OCI-LY1 (cell line): ENCODE data around the gene TLK1.

Experiments used
- H2AFZ ChIP-seq: fragments of 200-600 bp; sonication (generic), shearing (Covaris generic); 2 replicates; pipeline ENCODE4 v1.6.0; 2014; ENCODE audit warnings: antibody characterized with exemption, mild to moderate bottlenecking, low read length
- H3F3A ChIP-seq: fragments of 200-600 bp; sonication (generic), shearing (Covaris generic); 2 replicates; pipeline ENCODE4 v1.6.0; 2014; ENCODE audit warnings: mild to moderate bottlenecking, antibody characterized with exemption, low read length, moderate library complexity; ENCODE audit not compliant: insufficient read depth
- H3K27ac ChIP-seq: fragments of 200-600 bp; sonication (generic); 2 replicates; pipeline ENCODE4 v1.5.1; 2014; ENCODE audit warnings: low read length, mixed run types, mild to moderate bottlenecking, low read depth; ENCODE audit not compliant: poor library complexity, severe bottlenecking
- H3K27me3 ChIP-seq: fragments of 200-600 bp; sonication (generic); 2 replicates; pipeline ENCODE4 v1.6.0; 2014; ENCODE audit warnings: antibody characterized with exemption, mild to moderate bottlenecking, low read length, moderate library complexity; ENCODE audit not compliant: insufficient read depth
- H3K36me3 ChIP-seq: fragments of 200-600 bp; sonication (generic); 2 replicates; pipeline ENCODE4 v1.6.1; 2014; ENCODE audit warnings: mild to moderate bottlenecking, antibody characterized with exemption, low read length, moderate library complexity, mixed read lengths; ENCODE audit not compliant: insufficient read depth
- H3K4me1 ChIP-seq: fragments of 200-600 bp; sonication (generic); 2 replicates; pipeline ENCODE4 v1.5.1; 2014; ENCODE audit warnings: mild to moderate bottlenecking, low read length, moderate library complexity; ENCODE audit not compliant: insufficient read depth, severe bottlenecking
- H3K4me2 ChIP-seq: fragments of 200-600 bp; sonication (generic), shearing (Covaris generic); 2 replicates; pipeline ENCODE4 v1.6.1; 2014; ENCODE audit warnings: low read length
- H3K4me3 ChIP-seq: fragments of 200-600 bp; sonication (generic); 2 replicates; pipeline ENCODE4 v1.5.1; 2014; ENCODE audit warnings: low read length, low read depth, mild to moderate bottlenecking, mixed read lengths; ENCODE audit not compliant: poor library complexity, severe bottlenecking
- H3K79me2 ChIP-seq: fragments of 200-600 bp; shearing (Covaris generic); 2 replicates; pipeline ENCODE4 v1.6.1; 2016; ENCODE audit warnings: mixed run types, low read length, mixed read lengths; ENCODE audit not compliant: insufficient read depth
- H3K9ac ChIP-seq: fragments of 200-600 bp; sonication (generic), shearing (Covaris generic); 2 replicates; pipeline ENCODE4 v1.6.1; 2014; ENCODE audit warnings: mild to moderate bottlenecking, low read length, mixed read lengths
- H3K9me2 ChIP-seq: fragments of 200-600 bp; sonication (generic), shearing (Covaris generic); 2 replicates; pipeline ENCODE4 v1.6.1; 2014; ENCODE audit warnings: low read depth, mild to moderate bottlenecking, low read length, mixed read lengths
- H3K9me3 ChIP-seq: fragments of 200-600 bp; shearing (Covaris generic); 2 replicates; pipeline ENCODE4 v1.6.1; 2014; ENCODE audit warnings: low read length, mixed read lengths
- H4K20me1 ChIP-seq: fragments of 200-600 bp; sonication (generic), shearing (Covaris generic); 2 replicates; pipeline ENCODE4 v1.6.0; 2016; ENCODE audit warnings: mild to moderate bottlenecking, low read length; ENCODE audit not compliant: insufficient read depth
- EZH2 ChIP-seq: fragments of 200-600 bp; sonication (generic), shearing (Covaris generic); IDR thresholded peaks from 2 replicates; pipeline ENCODE4 v1.8.0; 2017; ENCODE audit warnings: borderline replicate concordance, mixed run types, mild to moderate bottlenecking, antibody characterized with exemption, low read length, moderate library complexity, mixed read lengths
- TF ChIP-seq, protein P1 (sequence below): fragments of 200-600 bp; sonication (generic), shearing (Covaris generic); IDR thresholded peaks from 2 replicates; pipeline ENCODE4 v1.5.1; 2017; ENCODE audit warnings: mild to moderate bottlenecking, antibody characterized with exemption, low read length, moderate library complexity, mixed read lengths

Gene TLK1

DNA sequence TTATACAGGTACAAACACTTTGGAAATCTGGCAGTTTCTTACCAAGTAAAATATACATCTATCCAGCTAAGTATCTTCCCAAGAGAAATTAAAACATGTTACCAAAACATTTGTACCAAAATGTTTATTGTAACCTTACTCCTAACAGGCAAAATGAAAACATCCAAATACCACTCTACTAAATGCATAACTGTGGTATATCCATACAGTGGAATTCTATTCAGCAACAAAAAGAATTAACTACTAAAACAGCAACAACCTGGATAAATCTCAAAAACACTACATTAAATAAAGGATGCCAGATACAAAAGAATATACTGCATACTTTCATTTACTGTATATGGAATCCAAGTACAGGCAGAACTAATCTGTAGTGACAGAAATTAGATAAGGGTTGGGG, 51.1 kb downstream of the TLK1 start:
- Histone ChIP-seq H3F3A (no peaks in the 10 kb centered on the region), H2AFZ (no peak overlapping the region), H3K36me3 (peaks cover 66% of the 10 kb centered on the region), H3K27ac (no peak overlapping the region), H4K20me1 (no peaks in the 10 kb centered on the region), H3K27me3 (no peaks in the 10 kb centered on the region), H3K79me2 (peaks cover 94% of the 10 kb centered on the region), H3K9me3 (no peaks in the 10 kb centered on the region), H3K9me2 (no peaks in the 10 kb centered on the region), H3K4me1 (no peaks in the 10 kb centered on the region), H3K9ac (no peak overlapping the region), H3K4me2 (no peak overlapping the region), H3K4me3 (no peak overlapping the region)
- TF ChIP-seq, protein P1, sequence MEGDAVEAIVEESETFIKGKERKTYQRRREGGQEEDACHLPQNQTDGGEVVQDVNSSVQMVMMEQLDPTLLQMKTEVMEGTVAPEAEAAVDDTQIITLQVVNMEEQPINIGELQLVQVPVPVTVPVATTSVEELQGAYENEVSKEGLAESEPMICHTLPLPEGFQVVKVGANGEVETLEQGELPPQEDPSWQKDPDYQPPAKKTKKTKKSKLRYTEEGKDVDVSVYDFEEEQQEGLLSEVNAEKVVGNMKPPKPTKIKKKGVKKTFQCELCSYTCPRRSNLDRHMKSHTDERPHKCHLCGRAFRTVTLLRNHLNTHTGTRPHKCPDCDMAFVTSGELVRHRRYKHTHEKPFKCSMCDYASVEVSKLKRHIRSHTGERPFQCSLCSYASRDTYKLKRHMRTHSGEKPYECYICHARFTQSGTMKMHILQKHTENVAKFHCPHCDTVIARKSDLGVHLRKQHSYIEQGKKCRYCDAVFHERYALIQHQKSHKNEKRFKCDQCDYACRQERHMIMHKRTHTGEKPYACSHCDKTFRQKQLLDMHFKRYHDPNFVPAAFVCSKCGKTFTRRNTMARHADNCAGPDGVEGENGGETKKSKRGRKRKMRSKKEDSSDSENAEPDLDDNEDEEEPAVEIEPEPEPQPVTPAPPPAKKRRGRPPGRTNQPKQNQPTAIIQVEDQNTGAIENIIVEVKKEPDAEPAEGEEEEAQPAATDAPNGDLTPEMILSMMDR, result no peak
- no peak for TF ChIP-seq EZH2

DNA sequence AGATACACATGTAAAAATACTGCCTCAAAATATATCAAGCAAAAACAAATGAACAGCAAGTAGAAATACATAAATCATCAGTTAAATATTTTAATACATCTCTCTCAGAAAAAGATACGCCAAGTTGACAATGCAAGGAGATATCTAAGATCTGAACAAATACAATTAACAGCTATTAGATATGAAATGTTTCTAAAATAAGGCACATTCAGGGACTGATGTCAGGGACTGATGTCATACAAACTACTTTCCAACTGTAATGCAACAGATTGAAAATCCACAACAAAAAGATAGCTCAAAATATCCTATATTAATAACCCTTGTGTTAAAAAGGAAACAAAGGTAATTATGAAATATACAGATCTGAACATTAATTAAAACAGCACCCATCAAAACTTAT, 51.7 kb downstream of the TLK1 start:
- Histone ChIP-seq H3F3A (no peaks in the 10 kb centered on the region), H3K79me2 (peaks cover 95% of the 10 kb centered on the region), H3K4me2 (no peak overlapping the region), H4K20me1 (no peaks in the 10 kb centered on the region), H3K4me3 (no peak overlapping the region), H3K27me3 (no peaks in the 10 kb centered on the region), H3K9me3 (no peaks in the 10 kb centered on the region), H3K36me3 (peaks cover 61% of the 10 kb centered on the region), H3K9me2 (no peaks in the 10 kb centered on the region), H3K4me1 (no peaks in the 10 kb centered on the region), H3K9ac (no peak overlapping the region), H2AFZ (no peak overlapping the region), H3K27ac (no peak overlapping the region)
- no peak for TF ChIP-seq EZH2
- TF ChIP-seq, protein P1, result no peak

DNA sequence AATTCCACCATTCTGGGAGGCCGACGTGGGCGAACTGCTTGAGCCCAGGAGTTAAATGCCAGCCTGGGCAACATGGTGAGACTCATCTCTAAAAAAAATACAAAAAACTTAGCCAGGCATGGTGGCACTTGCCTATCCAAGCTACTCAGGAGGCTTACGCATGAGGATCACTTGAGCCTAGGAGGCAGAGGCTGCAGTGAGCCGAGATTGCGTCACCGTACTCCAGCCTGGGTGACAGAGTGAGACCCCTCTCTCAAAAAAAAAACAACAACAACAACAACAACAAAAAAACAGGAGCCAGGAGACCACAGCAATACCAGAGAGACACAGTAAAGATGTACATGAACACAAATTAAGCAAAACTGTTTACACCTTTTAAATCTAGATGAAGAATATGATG, 52.9 kb downstream of the TLK1 start:
- no peak for TF ChIP-seq EZH2
- TF ChIP-seq, protein P1, result no peak
- no peaks in the 10 kb centered on the region for H3K9me2 ChIP-seq
- H3K36me3 ChIP-seq, result peaks cover 62% of the 10 kb centered on the region
- no peak overlapping the region for H3K4me2 ChIP-seq
- no peak overlapping the region for H3K9ac ChIP-seq
- H3K4me3 ChIP-seq, result no peak overlapping the region
- no peak overlapping the region for H2AFZ ChIP-seq
- H4K20me1 ChIP-seq, result no peaks in the 10 kb centered on the region
- peaks cover 92% of the 10 kb centered on the region for H3K79me2 ChIP-seq
- H3K4me1 ChIP-seq, result no peaks in the 10 kb centered on the region
- no peaks in the 10 kb centered on the region for H3F3A ChIP-seq
- H3K27ac ChIP-seq, result no peak overlapping the region
- H3K27me3 ChIP-seq, result no peaks in the 10 kb centered on the region
- H3K9me3 ChIP-seq, result no peaks in the 10 kb centered on the region
